H1 (cell line): Measurements from ENCODE around the gene SPAM1. TPM values are rescaled to one million over a fixed set of nuclear protein-coding genes. Genes with fewer than 3 reads are reported as not detected.

Source experiments
- KDM4A ChIP-seq: IDR thresholded peaks from one replicate; pipeline ENCODE4 v1.7.1; 2012; ENCODE audit warnings: low read depth, mild to moderate bottlenecking, moderate library complexity, low read length, inconsistent platforms; ENCODE audit not compliant: severe bottlenecking
- polyA plus RNA-seq, 7 experiments: library from polyadenylated mRNA; depleted of rRNA in 3 of 7; stranded (reverse) in 5 of 7; unstranded in 2 of 7; fragments of >200 nt in 5 of 7; fragments of 200-250 nt in 2 of 7; gene quantifications; 1 replicate in 5 of 7; 2 replicates in 1 of 7; 4 replicates in 1 of 7; pipeline versions ENCODE4 v1.2.1 to v1.2.3, GENCODE V29; 2011 to 2013; ENCODE audit warnings: missing spikeins in 2 of 7, mixed read lengths in 2 of 7
- total RNA-seq: library from RNA; stranded (reverse); fragmentation: NEBNext Ultra II Directional; extraction: Animal tissue kit (Norgen Biotek cat#: 25700); gene quantifications from 2 replicates; pipeline ENCODE4 v1.2.1, GENCODE V29; 2021

The SPAM1 gene
- total and polyA plus RNA-seq, 2 of the 8 experiments (the other 6 are each of a cell fraction or from before 2014, with no cell fraction given): not detected

- no peak for TF ChIP-seq KDM4A
- TF ChIP-seq, all 59 proteins: peak for 0
Observed at GRCh38 chr7:123998921-123999320, 73.9 kb downstream of the SPAM1 start (continued).
